SK-N-SH (cell line): Measurements from ENCODE around the gene CYP26B1. TPM values are rescaled to one million over a fixed set of nuclear protein-coding genes. Genes with fewer than 3 reads are reported as not detected.

ENCODE experiments used
- CTCF ChIA-PET: fragments of 300-600, 350-600 bp; formaldehyde crosslinking; extraction: SDS; loops from one replicate; lab custom pipeline; 2021; lab: Yijun Ruan, JAX
- POLR2A ChIA-PET: fragments of 350-600 bp; sonication (Branson Sonifier 250); formaldehyde crosslinking; extraction: SDS; loops from one replicate; lab custom pipeline; 2020; ENCODE audit warnings: antibody characterized with exemption, inconsistent platforms; lab: Yijun Ruan, JAX
- DNase-seq: peaks from one replicate; pipeline ENCODE4 v3.0.0; 2012
- H2AFZ ChIP-seq: fragments of 200-600 bp; sonication (generic); 2 replicates; pipeline ENCODE4 v1.8.1; 2016; ENCODE audit warnings: antibody characterized with exemption, mild to moderate bottlenecking, low read depth
- H3F3A ChIP-seq: fragments of 200-600 bp; sonication (generic); replicated peaks from 2 replicates; pipeline ENCODE3; 2016; ENCODE audit warnings: antibody characterized with exemption, mild to moderate bottlenecking; ENCODE audit not compliant: insufficient read depth
- H3K27ac ChIP-seq, 2 experiments: fragments of 200-500 bp in 1 of 2; fragments of 200-600 bp in 1 of 2; sonication (Bioruptor generic) in 1 of 2; sonication (generic), shearing (Covaris generic) in 1 of 2; 2 replicates each; pipeline versions ENCODE4 v1.5.1 to v1.6.1; 2014 to 2016; ENCODE audit warnings: low read depth in 2 of 2, inconsistent platforms in 1 of 2, low read length in 1 of 2, mild to moderate bottlenecking in 1 of 2, mixed read lengths in 1 of 2
- H3K27me3 ChIP-seq: fragments of 200-600 bp; sonication (generic), shearing (Covaris generic); 2 replicates; pipeline ENCODE4 v1.6.1; 2016; ENCODE audit warnings: mixed run types; ENCODE audit not compliant: insufficient read depth
- H3K36me3 ChIP-seq, 2 experiments: fragments of 200-500 bp in 1 of 2; fragments of 200-600 bp in 1 of 2; sonication (Bioruptor generic) in 1 of 2; sonication (generic) in 1 of 2; replicated peaks in 1 of 2; 2 replicates each; pipeline versions ENCODE3 to v1.5.1; 2014 to 2016; ENCODE audit warnings: low read length in 1 of 2, mild to moderate bottlenecking in 1 of 2; ENCODE audit not compliant: insufficient read depth in 2 of 2, control insufficient read depth in 1 of 2
- H3K4me1 ChIP-seq, 2 experiments: fragments of 200-500 bp in 1 of 2; fragments of 200-600 bp in 1 of 2; sonication (Bioruptor generic) in 1 of 2; sonication (generic), shearing (Covaris generic) in 1 of 2; 2 replicates each; pipeline versions ENCODE4 v1.5.1 to v1.6.1; 2014 to 2016; ENCODE audit warnings: low read depth in 1 of 2, low read length in 1 of 2, mixed run types in 1 of 2; ENCODE audit not compliant: insufficient read depth in 2 of 2, control insufficient read depth in 1 of 2
- H3K4me2 ChIP-seq: fragments of 200-600 bp; sonication (generic), shearing (Covaris generic); 2 replicates; pipeline ENCODE4 v1.6.1; 2017; ENCODE audit warnings: mixed run types
- H3K4me3 ChIP-seq, 2 experiments: fragments of 200-500 bp in 1 of 2; fragments of 200-600 bp in 1 of 2; sonication (Bioruptor generic) in 1 of 2; sonication (generic), shearing (Covaris generic) in 1 of 2; 2 replicates each; pipeline versions ENCODE4 v1.5.1 to v1.8.1; 2014 to 2016; ENCODE audit warnings: low read depth in 2 of 2, inconsistent platforms in 1 of 2, low read length in 1 of 2, mild to moderate bottlenecking in 1 of 2, mixed read lengths in 1 of 2, moderate library complexity in 1 of 2
- H3K79me2 ChIP-seq: fragments of 200-600 bp; sonication (generic); 2 replicates; pipeline ENCODE4 v1.8.1; 2017; ENCODE audit warnings: mild to moderate bottlenecking; ENCODE audit not compliant: insufficient read depth
- H3K9ac ChIP-seq: fragments of 200-600 bp; sonication (generic); 2 replicates; pipeline ENCODE4 v1.6.1; 2017; ENCODE audit warnings: mixed run types
- H3K9me2 ChIP-seq: fragments of 200-600 bp; sonication (generic); 2 replicates; pipeline ENCODE4 v1.6.1; 2017; ENCODE audit warnings: mixed run types
- H3K9me3 ChIP-seq: fragments of 200-600 bp; sonication (generic); 2 replicates; pipeline ENCODE4 v1.6.1; 2017; ENCODE audit warnings: mixed run types, mild to moderate bottlenecking, moderate library complexity
- H4K20me1 ChIP-seq: fragments of 200-600 bp; sonication (generic); 2 replicates; pipeline ENCODE4 v1.6.1; 2017; ENCODE audit warnings: mild to moderate bottlenecking, mixed run types; ENCODE audit not compliant: insufficient read depth
- CHD2 ChIP-seq: fragments of 150-350 bp; IDR thresholded peaks from 2 replicates; pipeline ENCODE4 v1.6.1; 2018; ENCODE audit warnings: low read length; ENCODE audit not compliant: partially characterized antibody
- ELF1 ChIP-seq: IDR thresholded peaks from 2 replicates; pipeline ENCODE4 v1.4.0; 2012
- FOXM1 ChIP-seq: IDR thresholded peaks from 2 replicates; pipeline ENCODE4 v1.4.0; 2012; ENCODE audit warnings: low read depth, mild to moderate bottlenecking
- GATA2 ChIP-seq: sonication (generic); formaldehyde crosslinking; IDR thresholded peaks from 2 replicates; pipeline ENCODE4 v1.5.0; 2020; ENCODE audit warnings: mild to moderate bottlenecking, missing genetic modification reagents
- JUND ChIP-seq: IDR thresholded peaks from 2 replicates; pipeline ENCODE4 v1.4.0; 2012
- MEF2A ChIP-seq: IDR thresholded peaks from 2 replicates; pipeline ENCODE4 v1.4.0; 2012; ENCODE audit warnings: low read depth, borderline replicate concordance
- MXI1 ChIP-seq: IDR thresholded peaks from 2 replicates; pipeline ENCODE4 v1.6.1; 2012; ENCODE audit warnings: mild to moderate bottlenecking, low read depth, low read length, improper control_type of control experiment
- POLR2AphosphoS5 ChIP-seq: IDR thresholded peaks from 2 replicates; pipeline ENCODE4 v1.6.1; 2012; ENCODE audit warnings: low read depth, low read length
- RXRA ChIP-seq: IDR thresholded peaks from 2 replicates; pipeline ENCODE4 v1.4.0; 2012; ENCODE audit warnings: low read depth, mild to moderate bottlenecking, borderline replicate concordance
- TCF12 ChIP-seq: IDR thresholded peaks from 2 replicates; pipeline ENCODE4 v1.4.0; 2012
- TEAD4 ChIP-seq: IDR thresholded peaks from 2 replicates; pipeline ENCODE4 v1.4.0; 2012; ENCODE audit warnings: mild to moderate bottlenecking, borderline replicate concordance; ENCODE audit not compliant: insufficient read depth
- WGBS: methylation state at CpG from one replicate; pipeline ENCODE4 v1.1.6; 2017; ENCODE audit warnings: low lambda C conversion rate; 5-methylcytosine and 5-hydroxymethylcytosine counted together
- polyA plus RNA-seq, 3 experiments: library from polyadenylated mRNA; depleted of rRNA; stranded (reverse); fragments of >200 nt; gene quantifications; 2 replicates each; pipeline ENCODE4 v1.2.3, GENCODE V29; 2012
- TF ChIP-seq, protein P1 (sequence below): IDR thresholded peaks from 2 replicates; pipeline ENCODE4 v1.6.1; 2012; ENCODE audit warnings: mild to moderate bottlenecking, low read depth, low read length, moderate library complexity
- TF ChIP-seq, protein P2 (sequence below): fragments of 200-600 bp; sonication (generic); IDR thresholded peaks from 2 replicates; pipeline ENCODE4 v1.6.1; 2017; ENCODE audit warnings: antibody characterized with exemption, mild to moderate bottlenecking, moderate library complexity
- TF ChIP-seq, protein P3 (sequence below): IDR thresholded peaks from 2 replicates; pipeline ENCODE4 v1.4.0; 2012; ENCODE audit warnings: low read depth
- TF ChIP-seq, protein P4 (sequence below): IDR thresholded peaks from 2 replicates; pipeline ENCODE4 v1.4.0; 2012; ENCODE audit warnings: low read depth, borderline replicate concordance
- TF ChIP-seq, protein P5 (sequence below): IDR thresholded peaks from 2 replicates; pipeline ENCODE4 v1.4.0; 2012; ENCODE audit warnings: low read depth, borderline replicate concordance

CYP26B1 gene
- polyA plus RNA-seq, 1 of the 3 experiments (the other 2 are of a cell fraction) = 0.33 TPM

DNA sequence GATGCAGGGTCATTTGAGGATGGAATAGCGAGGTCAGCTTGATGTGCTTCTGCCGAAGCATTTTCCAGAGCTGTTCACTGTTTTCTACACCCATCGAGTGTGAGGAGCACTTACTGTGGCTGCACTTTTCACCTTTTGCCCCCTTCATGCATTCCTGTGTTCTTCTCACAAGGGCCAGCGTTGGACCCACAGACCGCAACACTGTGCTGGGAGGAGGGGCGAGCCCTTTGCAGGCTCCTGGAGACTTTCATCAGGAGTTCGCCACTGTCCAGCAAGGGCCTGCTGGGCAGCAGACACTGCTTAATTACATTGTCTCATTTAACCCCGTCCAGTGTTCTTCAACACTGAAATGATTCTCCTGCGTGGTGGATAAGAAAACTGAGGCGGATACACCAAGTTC is 29.9 kb downstream of the CYP26B1 start (continued):
- TF ChIP-seq, protein P1, sequence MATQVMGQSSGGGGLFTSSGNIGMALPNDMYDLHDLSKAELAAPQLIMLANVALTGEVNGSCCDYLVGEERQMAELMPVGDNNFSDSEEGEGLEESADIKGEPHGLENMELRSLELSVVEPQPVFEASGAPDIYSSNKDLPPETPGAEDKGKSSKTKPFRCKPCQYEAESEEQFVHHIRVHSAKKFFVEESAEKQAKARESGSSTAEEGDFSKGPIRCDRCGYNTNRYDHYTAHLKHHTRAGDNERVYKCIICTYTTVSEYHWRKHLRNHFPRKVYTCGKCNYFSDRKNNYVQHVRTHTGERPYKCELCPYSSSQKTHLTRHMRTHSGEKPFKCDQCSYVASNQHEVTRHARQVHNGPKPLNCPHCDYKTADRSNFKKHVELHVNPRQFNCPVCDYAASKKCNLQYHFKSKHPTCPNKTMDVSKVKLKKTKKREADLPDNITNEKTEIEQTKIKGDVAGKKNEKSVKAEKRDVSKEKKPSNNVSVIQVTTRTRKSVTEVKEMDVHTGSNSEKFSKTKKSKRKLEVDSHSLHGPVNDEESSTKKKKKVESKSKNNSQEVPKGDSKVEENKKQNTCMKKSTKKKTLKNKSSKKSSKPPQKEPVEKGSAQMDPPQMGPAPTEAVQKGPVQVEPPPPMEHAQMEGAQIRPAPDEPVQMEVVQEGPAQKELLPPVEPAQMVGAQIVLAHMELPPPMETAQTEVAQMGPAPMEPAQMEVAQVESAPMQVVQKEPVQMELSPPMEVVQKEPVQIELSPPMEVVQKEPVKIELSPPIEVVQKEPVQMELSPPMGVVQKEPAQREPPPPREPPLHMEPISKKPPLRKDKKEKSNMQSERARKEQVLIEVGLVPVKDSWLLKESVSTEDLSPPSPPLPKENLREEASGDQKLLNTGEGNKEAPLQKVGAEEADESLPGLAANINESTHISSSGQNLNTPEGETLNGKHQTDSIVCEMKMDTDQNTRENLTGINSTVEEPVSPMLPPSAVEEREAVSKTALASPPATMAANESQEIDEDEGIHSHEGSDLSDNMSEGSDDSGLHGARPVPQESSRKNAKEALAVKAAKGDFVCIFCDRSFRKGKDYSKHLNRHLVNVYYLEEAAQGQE = no peak
- TF ChIP-seq FOXM1 (no peak), ELF1 (no peak), GATA2 (CRISPR knock-in tag) (no peak), JUND (no peak)
- TF ChIP-seq, protein P2, sequence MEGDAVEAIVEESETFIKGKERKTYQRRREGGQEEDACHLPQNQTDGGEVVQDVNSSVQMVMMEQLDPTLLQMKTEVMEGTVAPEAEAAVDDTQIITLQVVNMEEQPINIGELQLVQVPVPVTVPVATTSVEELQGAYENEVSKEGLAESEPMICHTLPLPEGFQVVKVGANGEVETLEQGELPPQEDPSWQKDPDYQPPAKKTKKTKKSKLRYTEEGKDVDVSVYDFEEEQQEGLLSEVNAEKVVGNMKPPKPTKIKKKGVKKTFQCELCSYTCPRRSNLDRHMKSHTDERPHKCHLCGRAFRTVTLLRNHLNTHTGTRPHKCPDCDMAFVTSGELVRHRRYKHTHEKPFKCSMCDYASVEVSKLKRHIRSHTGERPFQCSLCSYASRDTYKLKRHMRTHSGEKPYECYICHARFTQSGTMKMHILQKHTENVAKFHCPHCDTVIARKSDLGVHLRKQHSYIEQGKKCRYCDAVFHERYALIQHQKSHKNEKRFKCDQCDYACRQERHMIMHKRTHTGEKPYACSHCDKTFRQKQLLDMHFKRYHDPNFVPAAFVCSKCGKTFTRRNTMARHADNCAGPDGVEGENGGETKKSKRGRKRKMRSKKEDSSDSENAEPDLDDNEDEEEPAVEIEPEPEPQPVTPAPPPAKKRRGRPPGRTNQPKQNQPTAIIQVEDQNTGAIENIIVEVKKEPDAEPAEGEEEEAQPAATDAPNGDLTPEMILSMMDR = no peak
- TF ChIP-seq, protein P3, sequence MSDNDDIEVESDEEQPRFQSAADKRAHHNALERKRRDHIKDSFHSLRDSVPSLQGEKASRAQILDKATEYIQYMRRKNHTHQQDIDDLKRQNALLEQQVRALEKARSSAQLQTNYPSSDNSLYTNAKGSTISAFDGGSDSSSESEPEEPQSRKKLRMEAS = no peak

DNA sequence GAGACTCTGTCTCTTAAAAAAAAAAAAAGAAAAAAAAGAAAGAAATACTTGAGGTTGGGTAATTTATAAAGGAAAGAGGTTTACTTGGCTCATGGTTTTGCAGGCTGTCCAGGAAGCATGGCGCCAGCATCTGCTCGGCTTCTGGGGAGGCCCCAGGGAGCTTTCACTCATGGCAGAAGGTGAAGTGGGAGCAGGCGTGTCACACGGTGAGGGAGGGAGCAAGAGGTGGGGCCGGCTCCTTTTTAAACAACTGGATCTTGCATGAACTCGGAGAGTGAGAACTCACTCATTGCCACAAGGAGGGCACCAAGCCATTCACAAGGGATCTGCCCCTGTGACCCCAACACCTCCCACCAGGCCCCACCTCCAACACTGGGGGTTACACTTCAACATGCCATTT is 30.6 kb downstream of the CYP26B1 start:
- 84% methylated on average over 5 of the region's 6 CpGs for WGBS
- Histone ChIP-seq H3K4me3 (no peak overlapping the region), H3K27me3 (peaks cover 7% of the 10 kb centered on the region; the same call in 1 of the 2 replicates), H3F3A (peaks cover 9% of the 10 kb centered on the region), H3K9me2 (no peaks in the 10 kb centered on the region), H3K36me3 (no peaks in the 10 kb centered on the region), H4K20me1 (no peaks in the 10 kb centered on the region), H2AFZ (no peak overlapping the region), H3K4me2 (no peak overlapping the region), H3K4me1 (peaks cover 3 to 13% of the 10 kb centered on the region in 2 experiments; a peak in 3 of 4 replicates), H3K79me2 (no peaks in the 10 kb centered on the region), H3K9me3 (no peaks in the 10 kb centered on the region), H3K27ac (no peak overlapping the region), H3K9ac (no peak overlapping the region)
- ChIA-PET POLR2A (no interaction called here), CTCF (interaction anchor here (1.2 to 4.8 kb wide), 2 partner anchors 21 to 122 kb away, joined by 3 to 23 read pairs; no protein-coding TSS in a partner anchor)
- TF ChIP-seq MEF2A = no peak
- TF ChIP-seq TEAD4 = no peak
- TF ChIP-seq RXRA = no peak
- TF ChIP-seq CHD2 = no peak
- TF ChIP-seq POLR2AphosphoS5 = no peak
- no peak for TF ChIP-seq MXI1
- TF ChIP-seq, protein P1 = no peak
- TF ChIP-seq, protein P4, sequence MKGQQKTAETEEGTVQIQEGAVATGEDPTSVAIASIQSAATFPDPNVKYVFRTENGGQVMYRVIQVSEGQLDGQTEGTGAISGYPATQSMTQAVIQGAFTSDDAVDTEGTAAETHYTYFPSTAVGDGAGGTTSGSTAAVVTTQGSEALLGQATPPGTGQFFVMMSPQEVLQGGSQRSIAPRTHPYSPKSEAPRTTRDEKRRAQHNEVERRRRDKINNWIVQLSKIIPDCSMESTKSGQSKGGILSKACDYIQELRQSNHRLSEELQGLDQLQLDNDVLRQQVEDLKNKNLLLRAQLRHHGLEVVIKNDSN = no peak
- TF ChIP-seq TCF12 = no peak
- no peak for TF ChIP-seq ELF1
- TF ChIP-seq, protein P5, sequence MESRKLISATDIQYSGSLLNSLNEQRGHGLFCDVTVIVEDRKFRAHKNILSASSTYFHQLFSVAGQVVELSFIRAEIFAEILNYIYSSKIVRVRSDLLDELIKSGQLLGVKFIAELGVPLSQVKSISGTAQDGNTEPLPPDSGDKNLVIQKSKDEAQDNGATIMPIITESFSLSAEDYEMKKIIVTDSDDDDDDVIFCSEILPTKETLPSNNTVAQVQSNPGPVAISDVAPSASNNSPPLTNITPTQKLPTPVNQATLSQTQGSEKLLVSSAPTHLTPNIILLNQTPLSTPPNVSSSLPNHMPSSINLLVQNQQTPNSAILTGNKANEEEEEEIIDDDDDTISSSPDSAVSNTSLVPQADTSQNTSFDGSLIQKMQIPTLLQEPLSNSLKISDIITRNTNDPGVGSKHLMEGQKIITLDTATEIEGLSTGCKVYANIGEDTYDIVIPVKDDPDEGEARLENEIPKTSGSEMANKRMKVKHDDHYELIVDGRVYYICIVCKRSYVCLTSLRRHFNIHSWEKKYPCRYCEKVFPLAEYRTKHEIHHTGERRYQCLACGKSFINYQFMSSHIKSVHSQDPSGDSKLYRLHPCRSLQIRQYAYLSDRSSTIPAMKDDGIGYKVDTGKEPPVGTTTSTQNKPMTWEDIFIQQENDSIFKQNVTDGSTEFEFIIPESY = no peak
- TF ChIP-seq, protein P3 = no peak
- DNase-seq = no peak
